HG03139 (cell line): Measurements from ENCODE around the gene LRRN3.
"Not testable (repeated sequence)": the region's sequence is repeated elsewhere in the genome, so short reads cannot be mapped to it uniquely, and the experiment has no call there.

Source experiments
- ATAC-seq: cut with Tn5 transposase; IDR thresholded peaks from one replicate; pipeline ENCODE4 v1.9.1; 2021; ENCODE audit not compliant: unreplicated experiment

The LRRN3 gene

DNA sequence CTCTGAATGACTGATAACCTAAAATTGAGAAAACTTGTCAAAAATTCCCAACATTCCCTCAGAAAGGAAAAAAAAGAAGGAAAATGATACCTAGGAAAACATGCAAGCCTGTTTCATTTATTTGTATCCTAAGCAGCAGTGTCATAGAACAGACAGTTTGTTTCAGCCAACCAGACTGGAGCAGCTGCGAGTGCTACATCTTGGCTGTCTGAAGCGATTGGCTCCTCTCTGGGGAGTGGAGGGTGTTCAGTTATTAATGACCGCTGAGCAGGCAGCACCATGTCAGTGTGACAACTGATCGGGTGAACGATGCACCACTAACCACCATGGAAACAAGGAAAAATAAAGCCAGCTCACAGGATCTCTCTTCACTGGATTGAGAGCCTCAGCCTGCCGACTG, at the start of gene LRRN3:
LRRN3 (plus strand) TSS at position 282 of the 400 bp plus-strand sequence. CDS start 31,646 bp downstream, outside the sequence.
- ATAC-seq: no peak

DNA sequence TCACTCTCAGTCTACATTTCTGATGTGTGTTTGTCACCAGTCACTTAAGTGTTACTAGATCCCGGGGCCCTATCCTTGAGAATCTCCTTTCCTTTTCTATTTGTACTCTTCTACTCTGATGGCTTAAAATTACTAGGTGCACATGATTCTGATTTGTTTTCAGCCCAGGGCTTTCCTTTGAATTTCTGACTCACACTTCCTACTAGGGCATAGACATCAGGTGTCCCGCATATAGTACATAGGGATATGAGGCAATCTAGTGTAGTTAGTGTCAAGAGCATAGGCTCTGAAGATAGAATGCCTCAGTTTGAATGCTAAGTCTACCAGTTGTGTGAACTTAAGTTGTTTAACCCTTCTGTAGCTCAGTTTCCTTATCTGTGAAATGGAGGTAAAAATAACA, 49.4 kb upstream of the LRRN3 start:
- ATAC-seq: no peak

DNA sequence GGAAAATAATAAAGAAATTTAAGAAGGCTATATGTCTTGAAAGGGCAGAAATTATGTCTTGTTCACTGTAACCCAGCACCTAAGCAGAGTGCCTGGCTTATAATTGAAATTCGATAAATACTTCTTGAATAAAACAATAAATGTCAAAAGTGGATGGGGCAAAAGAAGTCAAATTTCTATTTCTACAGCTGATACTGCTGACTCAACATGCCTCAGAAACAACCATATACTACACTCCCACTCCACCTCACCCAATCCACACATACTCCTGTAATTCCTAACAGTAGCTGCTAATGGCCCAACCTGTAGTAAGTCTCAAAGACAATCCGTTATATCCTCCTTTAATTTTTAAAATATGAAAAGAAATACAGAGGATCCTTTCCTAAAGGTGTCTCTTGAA, 48.1 kb upstream of the LRRN3 start:
- ATAC-seq: no peak

DNA sequence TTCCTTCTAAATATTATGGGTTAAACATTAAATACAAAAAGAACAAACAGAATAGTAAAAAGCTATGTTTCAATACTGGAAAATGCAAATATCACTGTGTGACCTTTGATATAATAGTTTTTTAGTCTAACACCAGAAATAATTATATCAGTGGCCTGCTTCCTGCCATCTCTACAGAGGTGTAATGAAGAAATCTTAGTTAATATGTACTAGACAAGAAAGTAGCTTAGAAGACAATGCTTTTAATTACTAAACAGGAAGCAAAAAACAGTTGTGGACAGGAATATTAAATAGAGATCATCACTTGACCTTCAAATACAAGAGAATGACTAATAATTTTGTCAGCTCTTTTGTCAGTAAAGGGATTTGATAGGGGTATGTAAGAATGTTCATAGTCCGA, 47.4 kb upstream of the LRRN3 start:
- ATAC-seq: peak; percentile 92

DNA sequence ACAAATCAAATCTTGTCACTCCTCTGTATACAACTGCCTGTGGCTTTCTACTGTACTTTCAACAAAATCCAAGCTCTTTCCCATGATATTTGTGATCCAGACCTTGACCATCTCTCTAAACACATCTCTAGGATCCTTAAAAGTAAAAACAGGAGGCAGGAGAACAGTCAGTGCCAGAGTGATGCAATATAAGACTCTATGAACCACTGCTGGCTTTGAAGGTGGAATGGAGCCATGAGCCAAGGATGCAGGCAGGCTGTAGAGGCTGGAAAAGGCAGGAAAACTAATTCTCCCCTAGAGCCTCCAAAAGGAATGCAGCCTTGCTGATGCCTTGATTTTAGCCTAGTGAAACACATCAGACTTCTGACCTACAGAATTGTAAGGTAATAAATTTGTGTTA, 45.5 kb upstream of the LRRN3 start:
- ATAC-seq: no peak

DNA sequence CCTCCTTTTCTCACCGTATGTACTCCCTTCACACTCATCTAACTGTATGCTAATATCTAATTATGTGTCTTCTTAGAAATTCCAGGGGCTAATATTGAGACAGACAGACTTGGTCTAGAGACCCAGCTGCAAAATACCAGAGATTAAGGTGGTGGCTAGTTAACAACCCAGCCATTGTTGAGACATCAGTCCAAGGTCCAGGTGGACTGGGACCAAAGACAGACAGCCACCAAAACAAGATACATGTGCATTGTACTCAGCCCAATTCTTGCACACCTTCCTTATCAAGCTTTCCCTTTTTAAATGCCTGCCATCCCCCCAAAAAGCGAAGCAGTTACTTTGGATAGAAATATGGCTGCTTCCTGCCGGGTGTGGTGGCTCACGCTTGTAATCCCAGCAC, 43.3 kb upstream of the LRRN3 start:
- no peak for ATAC-seq

DNA sequence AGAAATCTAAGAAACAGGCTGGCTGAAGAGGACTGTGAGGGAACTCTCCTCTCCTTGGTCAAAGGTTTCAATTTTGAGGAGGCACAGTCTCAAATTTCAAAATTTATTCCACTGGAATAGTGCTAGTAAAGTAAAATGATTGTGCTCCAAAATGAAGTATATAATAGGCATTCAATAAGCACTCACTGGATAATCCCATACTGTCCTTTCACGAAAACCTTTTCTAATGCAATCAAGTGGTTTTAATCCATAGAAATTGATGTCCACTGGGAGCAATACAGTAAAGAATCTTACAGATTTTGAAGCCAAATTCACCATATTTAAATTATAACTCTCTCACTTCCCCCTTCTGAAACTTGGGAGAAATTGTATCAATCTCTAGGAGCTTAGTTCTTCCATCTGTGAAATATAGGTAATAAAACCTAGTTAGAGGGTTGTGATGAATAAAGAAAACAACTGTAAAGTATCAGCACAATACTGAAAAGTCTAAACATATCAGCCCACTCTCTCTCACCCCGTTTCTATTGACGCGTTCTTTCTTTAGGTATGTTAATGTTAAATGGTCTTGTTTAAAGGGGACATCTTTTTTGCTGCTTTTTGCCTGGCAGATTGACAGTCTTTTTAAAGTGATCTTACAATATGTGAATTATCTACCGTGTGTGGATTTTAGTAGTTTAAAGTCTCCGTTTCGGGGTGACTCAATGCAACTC, 40.8 kb upstream of the LRRN3 start:
- no peak for ATAC-seq

DNA sequence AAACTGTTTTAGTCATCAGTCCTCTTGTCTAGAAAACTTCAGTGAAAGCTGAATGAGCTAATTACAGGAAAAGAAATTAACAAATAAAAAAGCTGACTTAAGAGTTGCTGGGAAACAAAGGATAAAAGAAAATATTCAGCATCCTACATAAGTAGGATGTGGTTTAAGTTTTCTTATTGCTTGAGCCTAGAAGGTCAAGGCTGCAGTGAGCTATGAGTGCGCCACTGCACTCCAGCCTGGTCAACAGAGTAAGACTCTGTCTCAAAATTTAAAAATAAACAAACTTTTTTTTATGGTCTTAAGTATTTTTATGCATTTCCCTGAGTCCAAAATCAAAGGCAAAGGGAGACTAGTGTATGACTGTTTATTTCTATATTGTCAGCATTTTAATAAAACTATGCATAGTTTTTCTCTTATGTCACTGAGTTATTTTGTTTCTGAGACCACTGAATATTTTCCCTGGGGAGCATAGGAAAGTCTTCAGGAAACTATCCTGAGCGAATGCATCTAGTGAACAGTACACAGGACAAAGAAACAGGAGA, 40.0 kb upstream of the LRRN3 start:
- no peak for ATAC-seq

DNA sequence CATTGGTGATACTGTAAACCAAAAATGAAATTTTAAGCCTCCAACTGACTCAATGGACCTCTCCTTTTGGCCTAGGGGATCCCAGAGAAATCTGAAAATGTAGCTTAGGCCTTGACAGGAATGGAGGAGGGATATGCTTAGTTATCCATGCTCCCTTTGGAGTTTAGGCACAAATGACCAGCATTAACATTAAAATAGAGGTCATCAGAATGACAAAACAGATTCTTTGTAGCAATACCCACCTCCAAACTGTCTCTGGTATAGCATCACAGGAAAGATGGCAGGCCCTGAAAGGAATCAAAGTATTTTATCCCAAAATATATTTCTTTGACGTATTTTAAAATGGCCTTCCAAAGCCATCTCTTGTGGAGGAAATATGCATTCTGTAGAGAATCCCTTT, 39.1 kb upstream of the LRRN3 start:
- no peak for ATAC-seq

DNA sequence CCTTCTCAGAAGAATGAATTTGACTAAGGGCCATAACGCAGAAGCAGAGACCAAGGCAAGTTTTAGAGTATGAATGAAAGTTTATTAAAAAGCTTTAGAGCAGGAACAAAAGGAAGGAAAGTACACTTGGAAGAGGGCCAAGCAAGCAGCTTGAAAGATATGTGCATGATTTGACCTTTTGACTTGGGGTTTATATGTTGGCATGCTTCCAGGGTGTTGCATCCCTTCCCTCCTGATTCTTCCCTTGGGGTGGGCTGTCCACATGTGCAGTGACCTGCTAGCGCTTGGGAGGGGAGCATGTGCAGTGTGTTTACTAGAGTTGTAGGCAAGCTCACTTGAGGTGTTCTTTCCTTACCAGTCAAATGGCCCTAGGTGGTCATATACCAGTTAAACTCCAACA, 37.9 kb upstream of the LRRN3 start:
- no peak for ATAC-seq

DNA sequence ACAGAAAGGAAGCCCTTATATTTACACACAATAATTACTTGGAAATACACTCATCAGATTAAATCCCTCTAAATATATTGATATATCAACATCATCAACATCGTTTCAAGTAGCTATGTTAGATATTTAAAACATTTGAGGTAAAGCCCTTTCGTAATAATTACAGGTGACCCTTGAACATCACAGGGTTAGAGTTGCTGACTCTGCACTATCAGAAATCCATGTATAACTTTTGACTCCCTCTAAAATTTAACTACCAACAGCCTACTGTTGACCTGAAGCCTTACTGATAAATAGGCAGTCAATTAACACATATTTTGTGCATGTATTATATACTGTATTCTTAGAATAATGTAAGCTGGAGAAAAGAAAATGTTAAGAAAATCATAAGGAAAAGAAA, 34.6 kb upstream of the LRRN3 start:
- no peak for ATAC-seq

DNA sequence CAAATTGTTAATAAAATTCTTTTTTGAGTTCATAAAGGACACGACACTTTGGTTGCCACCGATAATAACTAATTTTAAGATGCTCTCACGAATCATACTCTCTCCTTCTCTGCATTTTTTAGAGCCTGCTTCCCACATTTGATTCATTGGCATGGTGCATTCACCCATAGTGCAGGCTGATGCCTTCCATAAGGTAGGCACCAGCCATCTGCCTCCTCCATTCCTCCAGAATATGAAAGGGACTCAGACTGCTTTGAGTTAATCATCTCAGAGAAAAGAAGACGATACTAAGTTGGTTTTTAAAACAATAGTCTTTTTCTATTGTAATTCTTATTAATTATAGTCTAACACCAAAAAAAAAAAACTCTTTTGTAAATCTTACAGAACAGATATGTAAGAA, 33.9 kb upstream of the LRRN3 start:
- no peak for ATAC-seq

DNA sequence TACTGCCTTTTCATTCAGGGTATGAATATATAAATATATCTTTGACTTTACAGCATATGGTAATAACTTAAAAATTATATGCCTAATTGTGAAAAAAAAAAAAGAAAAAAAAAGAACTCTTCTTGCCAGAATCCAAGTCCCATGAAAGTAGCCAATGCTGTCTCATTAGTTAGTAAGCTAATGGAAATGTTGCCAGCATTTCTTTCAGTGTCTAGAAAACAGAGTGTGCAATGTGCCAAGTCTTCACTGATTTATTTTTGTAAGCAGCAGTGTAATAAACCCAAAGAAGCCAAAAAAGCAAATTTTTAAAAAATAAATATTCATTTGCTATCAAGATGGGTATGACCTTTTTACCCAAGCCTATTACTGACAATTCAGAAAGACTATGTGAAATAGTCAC, 31.1 kb upstream of the LRRN3 start:
- no peak for ATAC-seq

DNA sequence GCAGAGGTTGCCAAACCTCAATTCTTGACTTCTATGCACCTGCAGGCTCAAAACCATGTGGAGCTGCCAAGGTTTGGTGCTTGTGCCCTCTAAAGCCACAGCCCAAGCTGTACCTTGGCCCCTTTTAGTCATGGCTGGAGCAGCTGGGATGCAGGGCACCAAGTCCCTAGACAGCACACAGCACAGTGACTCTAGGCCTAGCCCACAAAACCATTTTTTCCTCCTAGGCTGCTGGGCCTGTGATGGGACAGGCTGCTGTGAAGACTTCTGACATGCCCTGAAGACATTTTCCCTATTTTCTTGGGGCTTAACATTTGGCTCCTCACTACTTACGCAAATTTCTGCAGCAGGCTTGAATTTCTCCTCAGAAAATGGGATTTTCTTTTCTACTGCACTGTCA, 27.8 kb upstream of the LRRN3 start:
- ATAC-seq: no peak

DNA sequence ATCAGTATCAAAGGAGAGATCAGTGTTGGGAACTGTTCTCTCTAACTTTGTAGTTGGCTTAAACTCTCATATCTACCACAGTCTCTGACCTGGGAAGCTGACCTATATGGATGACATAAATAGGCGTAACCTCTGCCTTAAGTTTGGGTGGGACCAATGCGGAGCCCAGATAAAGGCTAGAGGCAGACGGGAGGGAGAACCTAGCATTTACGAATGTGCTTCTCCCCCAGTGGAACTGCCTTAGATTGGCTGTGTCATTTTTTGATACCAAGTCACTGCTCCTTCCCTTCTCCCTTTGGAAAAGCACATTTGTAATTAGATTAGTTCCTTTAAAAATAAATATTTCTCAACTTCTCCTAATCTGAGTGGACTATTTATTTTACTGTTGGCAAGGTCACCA, 23.7 kb upstream of the LRRN3 start:
- no peak for ATAC-seq

DNA sequence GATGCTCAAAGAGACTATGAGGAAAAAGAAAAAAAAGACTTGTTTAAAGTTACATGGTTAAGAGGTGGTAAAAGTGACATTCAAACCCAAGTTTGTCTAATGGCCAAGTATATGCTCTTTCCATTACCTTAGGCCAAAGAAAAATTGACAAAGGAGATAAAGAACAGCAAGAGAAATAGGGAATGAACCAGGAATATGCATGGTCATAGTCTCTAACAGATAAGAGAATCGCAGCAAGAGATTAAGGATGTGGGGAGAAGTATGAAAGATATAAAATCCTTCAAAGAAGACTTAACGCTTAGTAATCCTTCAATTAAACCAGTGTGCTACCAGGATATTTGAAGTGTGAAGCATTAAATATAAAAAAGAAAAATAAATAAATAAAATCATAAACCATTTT, 23.2 kb upstream of the LRRN3 start:
- no peak for ATAC-seq

DNA sequence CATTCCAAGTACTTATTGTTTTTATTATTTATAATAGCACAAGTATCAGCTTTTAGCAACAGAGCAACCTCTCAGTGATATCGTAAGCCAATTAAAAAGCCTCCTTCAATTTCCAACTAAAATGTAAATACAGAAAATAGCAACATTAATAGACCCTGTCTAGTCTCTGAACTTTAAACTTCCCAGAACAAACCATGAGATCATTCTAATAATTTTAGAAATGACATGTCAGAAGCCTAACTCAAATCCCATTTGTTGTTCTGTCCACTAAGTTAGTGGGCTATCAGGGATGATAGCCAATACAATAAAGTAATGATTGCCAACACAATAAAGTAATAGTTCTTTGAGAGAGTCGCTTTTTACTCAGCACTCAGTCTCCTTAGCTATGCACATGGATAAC, 22.3 kb upstream of the LRRN3 start:
- ATAC-seq: no peak

DNA sequence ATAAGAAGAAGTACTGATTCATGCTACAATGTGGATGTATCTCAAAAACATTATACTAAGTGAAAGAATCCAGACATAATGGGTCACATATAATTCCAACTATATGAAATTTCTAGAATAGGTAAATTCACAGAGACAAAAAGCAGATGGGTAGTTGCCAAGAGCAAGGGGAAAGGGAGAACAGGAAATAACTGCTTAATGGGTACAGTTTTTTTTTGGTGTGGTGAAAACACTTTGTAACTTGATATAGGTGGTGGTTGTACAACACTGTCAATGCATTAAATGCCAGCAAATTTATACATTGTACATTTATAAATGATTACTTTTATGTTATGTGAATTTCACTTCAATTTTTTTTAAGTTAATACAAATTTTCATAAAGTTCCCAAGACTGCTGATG, 19.4 kb upstream of the LRRN3 start:
- ATAC-seq: no peak

DNA sequence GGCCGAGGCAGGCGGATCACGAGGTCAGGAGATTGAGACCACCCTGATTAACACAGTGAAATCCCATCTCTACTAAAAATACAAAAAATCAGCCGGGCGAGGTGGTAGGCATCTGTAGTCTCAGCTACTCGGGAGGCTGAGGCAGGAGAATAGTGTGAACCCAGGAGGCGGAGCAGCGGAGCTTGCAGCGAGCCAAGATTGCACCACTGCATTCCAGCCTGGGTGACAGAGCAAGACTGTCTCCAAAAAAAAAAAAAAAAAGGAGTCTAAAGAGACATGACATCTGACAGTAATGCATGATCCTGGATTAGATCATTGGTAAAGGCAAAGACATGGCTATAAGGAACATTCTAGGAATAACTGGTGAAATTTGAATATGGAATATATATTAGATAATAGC, 18.3 kb upstream of the LRRN3 start:
- not testable (repeated sequence) for ATAC-seq

DNA sequence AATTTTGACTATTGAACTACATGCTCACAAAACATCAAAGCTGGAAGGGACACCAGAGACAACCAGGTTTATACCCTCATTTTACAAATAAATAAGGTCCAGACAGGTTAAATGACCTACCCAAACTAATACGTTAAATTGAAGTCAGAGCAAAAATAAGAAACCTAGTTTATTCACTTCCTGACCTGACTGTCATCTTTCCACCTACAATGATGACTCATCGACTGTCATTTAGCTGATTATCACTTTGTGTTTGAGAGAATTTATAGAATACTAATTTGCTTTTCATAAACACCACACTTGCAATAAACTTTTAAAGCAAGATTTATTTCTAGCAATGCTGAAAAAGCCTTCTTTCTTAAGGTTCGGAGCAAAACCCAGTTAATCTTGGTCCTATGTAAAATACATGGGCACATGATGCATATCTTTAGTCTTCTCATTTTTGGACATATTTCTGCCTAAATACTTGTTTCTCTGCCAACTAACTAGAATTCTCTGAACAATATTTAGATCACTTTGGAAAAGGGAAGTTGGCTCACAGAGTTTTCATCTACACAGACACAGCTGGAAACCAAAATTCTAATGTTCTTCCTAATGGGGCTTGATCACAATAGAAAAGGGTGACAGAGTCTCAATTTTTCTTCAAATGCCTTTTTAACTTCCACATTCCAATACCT, 16.7 kb upstream of the LRRN3 start:
- ATAC-seq: no peak

DNA sequence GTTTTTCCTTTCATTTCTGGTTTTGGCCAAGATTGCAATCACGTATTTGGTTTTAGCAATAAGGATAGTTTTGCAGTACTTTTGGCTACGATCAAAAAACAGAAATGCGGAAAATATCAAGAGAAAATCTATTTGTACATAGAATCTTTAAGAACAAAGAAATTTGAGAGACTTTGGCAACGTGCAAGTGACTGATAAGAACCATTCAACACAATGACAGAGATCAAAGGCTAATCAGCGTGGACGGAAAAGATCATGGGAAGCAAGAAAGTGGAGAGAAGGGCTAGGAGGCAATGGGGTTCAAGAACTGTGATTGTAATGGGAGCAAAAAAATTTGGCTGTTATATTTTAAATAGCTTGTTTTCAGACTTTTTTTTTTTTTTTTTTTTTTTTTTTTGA, 16.2 kb upstream of the LRRN3 start:
- ATAC-seq: no peak

DNA sequence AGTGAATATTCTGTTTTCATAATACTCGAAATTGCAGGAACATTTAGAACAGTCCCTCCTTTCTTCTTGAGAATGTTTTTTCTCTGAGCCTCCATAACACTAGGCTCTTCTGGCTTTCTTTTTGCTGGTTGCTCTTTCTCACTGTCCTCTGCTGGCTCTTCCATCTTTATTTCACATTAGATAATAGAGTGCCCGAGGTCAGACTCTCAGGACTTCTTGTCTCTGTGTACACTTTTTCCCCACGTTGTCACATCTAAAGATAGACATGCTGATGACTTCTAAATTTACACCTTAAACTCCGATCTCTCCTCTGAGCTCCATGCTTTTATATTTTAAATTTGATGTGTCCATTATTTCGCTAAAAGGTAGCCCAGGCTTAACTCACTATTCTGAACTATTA, 15.4 kb upstream of the LRRN3 start:
- ATAC-seq: no peak

DNA sequence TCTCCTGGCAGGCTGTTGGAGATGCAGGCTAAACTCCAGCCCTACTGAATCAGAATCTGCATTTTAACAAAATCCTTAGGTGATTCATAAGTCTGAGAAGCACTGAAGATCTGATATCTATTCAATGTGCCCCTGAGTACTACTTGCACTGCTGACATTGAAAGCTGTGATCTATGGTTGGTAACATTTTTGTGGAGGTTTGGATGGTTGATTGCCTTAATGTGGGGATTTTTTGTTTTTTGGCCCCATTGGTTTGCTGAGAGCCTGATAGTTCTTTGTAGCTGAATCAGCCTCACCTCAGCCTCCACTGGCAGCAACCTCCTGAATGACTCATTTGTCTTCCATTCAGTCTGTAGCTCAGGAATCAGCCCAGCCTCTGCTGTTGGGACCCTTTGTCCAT, 14.7 kb upstream of the LRRN3 start:
- ATAC-seq: no peak
